Testis (tissue), 3 donors: Measurements from ENCODE around the gene JMJD8. TPM values are rescaled to one million over a fixed set of nuclear protein-coding genes. Genes with fewer than 3 reads are reported as not detected.

Experiments used
- DNase-seq: peaks from one replicate; pipeline ENCODE4 v3.0.0-alpha.2; 2019
- H3K27ac ChIP-seq, 2 donors: fragments of 200-600 bp; sonication (generic); one replicate each; pipeline ENCODE4 v1.5.1; 2019
- H3K27me3 ChIP-seq: fragments of 200-600 bp; sonication (generic); one replicate; pipeline ENCODE4 v1.5.1; 2019
- H3K36me3 ChIP-seq: fragments of 200-600 bp; sonication (generic); one replicate; pipeline ENCODE4 v1.5.1; 2017; ENCODE audit warnings: low read depth; ENCODE audit errors: missing control alignments
- H3K4me1 ChIP-seq: fragments of 200-600 bp; sonication (generic); one replicate; pipeline ENCODE4 v1.5.1; 2019
- H3K4me3 ChIP-seq, 2 donors: fragments of 200-600 bp; sonication (generic); one replicate each; pipeline ENCODE4 v1.5.1; 2017 to 2019
- H3K9me3 ChIP-seq: fragments of 200-600 bp; sonication (generic); one replicate; pipeline ENCODE4 v1.5.1; 2017
- POLR2A ChIP-seq: fragments of 450-650 bp; IDR thresholded peaks from one replicate; pipeline ENCODE4 v1.6.1; 2017; ENCODE audit warnings: antibody characterized with exemption, mild to moderate bottlenecking, moderate library complexity
- WGBS, 2 donors: methylation state at CpG; one replicate each; pipeline ENCODE4 v1.1.5; 2018; 5-methylcytosine and 5-hydroxymethylcytosine counted together
- intact Hi-C: fragments of 100-400 bp; cut with DNase I; formaldehyde crosslinking; loops from one replicate; pipeline ENCODE4 v1.15.1; 2023; ENCODE audit warnings: low total_unique reads
- polyA plus RNA-seq: library from polyadenylated mRNA; stranded (reverse); fragments of 350-450 nt; fragmentation: Illumina TruSeq; extraction: RNeasy Lipid Tissue Mini Kit (QIAGEN cat#74804); gene quantifications from one replicate; pipeline ENCODE4 v1.2.3, GENCODE V29; 2014; ENCODE audit warnings: low read depth, low replicate concordance; ENCODE audit not compliant: insufficient read depth
- total RNA-seq, 2 donors: library from RNA; depleted of rRNA; stranded (reverse); fragments of >200 nt; gene quantifications; one replicate each; pipeline ENCODE4 v1.2.3, GENCODE V29; 2016
- TF ChIP-seq, protein P1 (sequence below), 3 experiments: fragments of 450-650 bp in 2 of 3; fragments of 200-600 bp in 1 of 3; sonication (generic) in 1 of 3; IDR thresholded peaks; one replicate each; pipeline ENCODE4 v1.5.1; 2016 to 2019; ENCODE audit warnings: antibody characterized with exemption in 3 of 3, mild to moderate bottlenecking in 2 of 3, moderate library complexity in 1 of 3

Gene JMJD8
- total and polyA plus RNA-seq, 3 donors from 2014 or later = 84.2 to 101 (median 95.5) TPM

DNA sequence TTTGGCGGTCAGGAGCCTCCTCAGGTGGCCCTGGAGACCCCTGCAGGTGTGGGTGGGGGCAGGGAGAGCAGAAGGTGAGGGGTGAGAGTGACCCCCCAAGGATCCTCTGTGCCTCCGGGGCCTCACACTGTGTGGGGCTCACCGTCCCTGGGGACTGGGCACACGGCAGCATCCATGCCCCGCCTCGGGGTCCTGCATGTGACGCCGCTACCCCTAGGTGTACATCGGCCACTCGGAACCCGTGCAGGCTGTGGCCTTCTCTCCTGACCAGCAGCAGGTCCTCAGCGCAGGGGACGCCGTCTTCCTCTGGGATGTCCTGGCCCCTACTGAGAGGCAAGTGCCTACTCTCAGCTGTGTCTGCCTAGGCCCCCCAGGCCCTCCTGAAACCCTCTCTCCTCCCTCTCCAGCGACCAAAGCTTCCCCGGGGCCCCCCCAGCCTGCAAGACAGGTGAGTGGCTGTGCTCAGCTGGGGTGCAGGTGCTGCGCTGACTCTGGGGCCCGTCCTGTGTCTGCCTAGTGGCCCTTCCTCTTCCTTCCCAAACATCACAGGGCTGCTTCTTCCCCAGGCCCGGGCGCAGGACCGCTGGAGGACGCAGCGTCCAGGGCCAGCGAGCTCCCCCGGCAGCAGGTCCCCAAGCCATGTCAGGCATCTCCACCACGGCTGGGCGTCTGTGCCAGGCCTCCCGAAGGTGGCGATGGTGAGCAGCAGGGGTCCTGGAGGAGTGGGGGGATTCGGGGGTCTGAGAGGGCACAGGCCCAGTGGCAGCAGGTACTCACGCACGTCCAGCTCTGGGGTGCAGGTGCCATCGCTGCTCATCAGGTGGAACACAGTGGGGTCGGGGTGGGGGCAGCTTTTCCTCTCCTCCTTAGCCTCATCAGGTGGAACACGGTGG lies 25.2 kb downstream of the JMJD8 start:
- no peaks in the 10 kb centered on the region for H3K36me3 ChIP-seq
- no peak for TF ChIP-seq POLR2A
- TF ChIP-seq, protein P1, sequence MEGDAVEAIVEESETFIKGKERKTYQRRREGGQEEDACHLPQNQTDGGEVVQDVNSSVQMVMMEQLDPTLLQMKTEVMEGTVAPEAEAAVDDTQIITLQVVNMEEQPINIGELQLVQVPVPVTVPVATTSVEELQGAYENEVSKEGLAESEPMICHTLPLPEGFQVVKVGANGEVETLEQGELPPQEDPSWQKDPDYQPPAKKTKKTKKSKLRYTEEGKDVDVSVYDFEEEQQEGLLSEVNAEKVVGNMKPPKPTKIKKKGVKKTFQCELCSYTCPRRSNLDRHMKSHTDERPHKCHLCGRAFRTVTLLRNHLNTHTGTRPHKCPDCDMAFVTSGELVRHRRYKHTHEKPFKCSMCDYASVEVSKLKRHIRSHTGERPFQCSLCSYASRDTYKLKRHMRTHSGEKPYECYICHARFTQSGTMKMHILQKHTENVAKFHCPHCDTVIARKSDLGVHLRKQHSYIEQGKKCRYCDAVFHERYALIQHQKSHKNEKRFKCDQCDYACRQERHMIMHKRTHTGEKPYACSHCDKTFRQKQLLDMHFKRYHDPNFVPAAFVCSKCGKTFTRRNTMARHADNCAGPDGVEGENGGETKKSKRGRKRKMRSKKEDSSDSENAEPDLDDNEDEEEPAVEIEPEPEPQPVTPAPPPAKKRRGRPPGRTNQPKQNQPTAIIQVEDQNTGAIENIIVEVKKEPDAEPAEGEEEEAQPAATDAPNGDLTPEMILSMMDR (IDR thresholded peaks at IDR 0.05) = no peak
- no peaks in the 10 kb centered on the region for H3K9me3 ChIP-seq
- peaks cover 12% of the 10 kb centered on the region for H3K4me1 ChIP-seq
- H3K27me3 ChIP-seq = no peaks in the 10 kb centered on the region
- H3K27ac ChIP-seq = no peak overlapping the region
- WGBS, 2 donors = 86 to 88% methylated on average over 17 to 34 of the region's 35 CpGs
- no peak for DNase-seq
- intact Hi-C loops = no loop called here
- no peak overlapping the region for H3K4me3 ChIP-seq

DNA sequence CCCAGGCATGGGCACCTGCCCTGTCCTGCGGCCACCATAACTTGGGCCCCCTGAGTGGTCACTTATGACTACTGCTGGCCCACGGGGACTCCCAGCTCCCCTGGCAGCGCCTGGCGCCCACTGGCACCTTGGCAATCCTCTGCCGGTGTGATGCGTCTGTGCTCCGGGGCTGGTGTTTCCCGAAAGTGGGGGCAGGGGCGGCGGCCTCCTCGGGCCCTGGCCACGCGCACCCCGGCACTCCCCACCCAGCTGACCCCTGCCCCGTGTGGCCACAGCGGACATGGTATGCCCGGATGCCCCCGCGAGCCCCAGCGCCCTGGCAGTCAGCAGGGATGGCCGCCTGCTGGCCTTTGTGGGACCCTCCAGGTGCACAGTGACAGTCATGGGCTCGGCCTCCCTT lies 26.6 kb downstream of the JMJD8 start:
- no peak for TF ChIP-seq POLR2A
- TF ChIP-seq, protein P1 (IDR thresholded peaks at IDR 0.05) = no peak
- peaks cover 12% of the 10 kb centered on the region for H3K4me1 ChIP-seq
- H3K36me3 ChIP-seq = no peaks in the 10 kb centered on the region
- no peak for DNase-seq
- no peaks in the 10 kb centered on the region for H3K9me3 ChIP-seq
- no peak overlapping the region for H3K4me3 ChIP-seq
- WGBS, 2 donors = 94 to 95% methylated on average over 15 of the region's 22 CpGs
- intact Hi-C loops = no loop called here
- H3K27me3 ChIP-seq = no peaks in the 10 kb centered on the region
- H3K27ac ChIP-seq = no peak overlapping the region

DNA sequence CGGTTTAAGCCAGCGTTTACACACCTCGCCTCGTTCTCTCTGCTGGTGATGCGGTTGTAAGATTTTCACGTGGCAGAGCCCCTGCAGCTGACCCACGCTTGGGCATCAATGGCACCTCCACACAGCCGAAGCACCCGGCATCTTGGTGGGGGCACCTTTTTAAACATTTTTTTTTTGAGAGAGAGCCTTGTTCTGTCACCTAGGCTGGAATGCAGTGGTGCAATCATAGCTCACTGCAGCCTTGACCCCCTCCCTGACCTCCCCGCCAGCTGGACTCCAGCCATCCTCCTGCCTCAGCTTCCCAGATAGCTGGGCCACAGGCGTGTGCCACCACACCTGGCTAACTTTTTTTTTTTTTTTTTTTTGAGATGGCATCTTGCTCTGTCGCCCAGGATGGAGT lies 30.1 kb downstream of the JMJD8 start:
- peaks cover 7% of the 10 kb centered on the region for H3K4me1 ChIP-seq
- WGBS, 2 donors = 88 to 89% methylated on average over 12 of the region's 12 CpGs
- no peak for DNase-seq
- intact Hi-C loops = no loop called here
- no peaks in the 10 kb centered on the region for H3K9me3 ChIP-seq
- H3K36me3 ChIP-seq = no peaks in the 10 kb centered on the region
- no peak overlapping the region for H3K27ac ChIP-seq
- no peak overlapping the region for H3K4me3 ChIP-seq
- TF ChIP-seq, protein P1 (IDR thresholded peaks at IDR 0.05) = no peak
- no peaks in the 10 kb centered on the region for H3K27me3 ChIP-seq

DNA sequence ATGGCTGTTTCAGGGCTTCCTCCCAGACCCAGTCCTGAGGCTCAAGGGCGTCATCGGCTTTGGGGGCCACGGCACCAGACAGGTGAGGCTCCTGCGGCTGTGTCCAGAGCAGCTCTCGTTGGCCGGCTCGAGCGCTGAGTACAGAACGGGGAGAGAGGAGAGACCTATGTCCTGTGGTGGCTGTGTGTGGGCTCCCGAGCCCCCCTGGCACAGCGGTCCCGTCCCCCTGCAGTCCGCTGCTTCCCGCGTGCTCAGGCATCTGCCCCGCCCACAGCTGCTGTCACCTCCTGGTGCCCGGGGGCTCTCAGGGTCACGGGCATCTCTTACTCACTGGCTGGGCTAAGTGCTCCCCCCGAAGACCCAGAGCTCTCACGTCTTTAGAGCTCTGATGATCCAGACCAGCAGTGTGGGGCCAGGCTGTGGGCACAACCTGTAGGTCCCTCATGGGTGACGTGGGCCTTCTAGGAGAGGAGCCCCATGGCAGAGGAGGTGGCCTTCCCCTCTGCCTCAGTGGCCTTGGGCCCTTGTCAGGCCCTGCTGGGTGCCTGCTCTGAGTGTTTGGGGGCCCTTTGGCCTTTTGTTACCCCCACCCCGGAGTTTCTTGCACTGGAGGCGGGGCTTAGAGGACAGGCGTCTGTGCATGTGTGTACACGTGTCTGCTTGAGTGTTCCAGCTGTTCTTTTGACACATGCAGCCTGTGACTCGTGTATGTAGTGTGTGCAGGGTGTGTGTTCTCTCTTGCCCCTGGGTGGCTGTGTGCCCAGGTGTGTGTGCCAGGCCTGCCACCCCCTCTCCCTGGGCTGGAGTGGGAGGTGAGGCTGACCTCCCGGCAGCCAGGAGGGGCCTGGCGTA lies 31.5 kb downstream of the JMJD8 start:
- Histone ChIP-seq H3K9me3 (no peaks in the 10 kb centered on the region), H3K36me3 (no peaks in the 10 kb centered on the region), H3K27me3 (no peaks in the 10 kb centered on the region), H3K27ac (no peak overlapping the region), H3K4me1 (peaks cover 17% of the 10 kb centered on the region), H3K4me3 (no peak overlapping the region)
- TF ChIP-seq, protein P1 (IDR thresholded peaks at IDR 0.05) = no peak
- DNase-seq = no peak
- 88 to 91% methylated on average over 6 to 28 of the region's 28 CpGs for WGBS, 2 donors
- intact Hi-C loops = no loop called here
